Measurements from ENCODE around the gene MSTO1.
"Not testable (repeated sequence)": the region's sequence is repeated elsewhere in the genome, so short reads cannot be mapped to it uniquely, and the experiment has no call there.

The MSTO1 gene

DNA sequence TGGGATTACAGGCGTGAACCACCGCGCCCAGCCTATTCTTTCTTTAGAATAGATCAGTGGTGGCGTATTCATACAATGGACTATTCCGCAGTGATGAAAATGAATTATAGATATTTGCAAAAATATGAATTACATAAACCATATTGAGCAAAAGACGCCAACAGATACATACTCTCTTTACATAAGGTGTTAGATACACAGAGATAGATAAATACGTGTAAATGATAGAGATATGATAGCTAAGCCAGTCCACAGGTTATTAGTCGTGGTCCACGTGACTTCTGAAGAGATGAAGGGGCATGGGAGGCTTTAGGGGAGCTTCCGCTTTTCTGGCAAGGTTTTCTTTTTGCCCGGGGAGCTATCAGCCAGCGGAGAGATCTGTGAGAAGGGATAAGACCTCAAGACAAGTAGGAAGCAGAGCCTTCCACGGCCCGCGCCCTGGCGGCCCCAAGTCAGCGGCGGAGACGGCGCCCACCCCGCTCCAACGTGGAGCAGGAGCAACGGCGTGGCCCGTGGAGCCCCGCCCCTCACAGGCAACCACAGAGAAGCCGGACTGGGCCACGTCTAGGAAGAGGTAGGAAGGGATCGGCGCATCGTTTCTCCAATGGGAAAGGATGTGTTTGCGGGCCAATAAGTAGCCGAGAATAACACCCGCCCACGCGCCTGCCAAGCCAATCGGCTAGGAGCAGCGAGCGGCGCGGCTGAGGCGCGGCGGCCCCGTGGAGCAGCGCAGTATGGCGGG is at the start of gene MSTO1:
Gene MSTO1 (plus strand): TSS at position 704 of the 742 bp plus-strand sequence. CDS start 31 bp downstream, at position 735.
- H3K4me3 ChIP-seq (ENCODE audit: low read depth, low read length), result peak within 1 kb of the TSS; percentile 66
- POLR2A ChIA-PET, result no interaction called here
- CTCF ChIA-PET, result interaction anchor here (0.8 to 1.1 kb wide), 3 partner anchors 354 to 365 kb away, joined by 3 read pairs; partner anchors contain the start of gene ENTREP3
- DNase-seq (ENCODE audit: low read depth, low spot score), result peak; percentile 77
- TF ChIP-seq, protein P1, sequence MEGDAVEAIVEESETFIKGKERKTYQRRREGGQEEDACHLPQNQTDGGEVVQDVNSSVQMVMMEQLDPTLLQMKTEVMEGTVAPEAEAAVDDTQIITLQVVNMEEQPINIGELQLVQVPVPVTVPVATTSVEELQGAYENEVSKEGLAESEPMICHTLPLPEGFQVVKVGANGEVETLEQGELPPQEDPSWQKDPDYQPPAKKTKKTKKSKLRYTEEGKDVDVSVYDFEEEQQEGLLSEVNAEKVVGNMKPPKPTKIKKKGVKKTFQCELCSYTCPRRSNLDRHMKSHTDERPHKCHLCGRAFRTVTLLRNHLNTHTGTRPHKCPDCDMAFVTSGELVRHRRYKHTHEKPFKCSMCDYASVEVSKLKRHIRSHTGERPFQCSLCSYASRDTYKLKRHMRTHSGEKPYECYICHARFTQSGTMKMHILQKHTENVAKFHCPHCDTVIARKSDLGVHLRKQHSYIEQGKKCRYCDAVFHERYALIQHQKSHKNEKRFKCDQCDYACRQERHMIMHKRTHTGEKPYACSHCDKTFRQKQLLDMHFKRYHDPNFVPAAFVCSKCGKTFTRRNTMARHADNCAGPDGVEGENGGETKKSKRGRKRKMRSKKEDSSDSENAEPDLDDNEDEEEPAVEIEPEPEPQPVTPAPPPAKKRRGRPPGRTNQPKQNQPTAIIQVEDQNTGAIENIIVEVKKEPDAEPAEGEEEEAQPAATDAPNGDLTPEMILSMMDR (IDR thresholded peaks at IDR 0.05; ENCODE audit: insufficient read depth, low read length, missing control alignments), result no peak

DNA sequence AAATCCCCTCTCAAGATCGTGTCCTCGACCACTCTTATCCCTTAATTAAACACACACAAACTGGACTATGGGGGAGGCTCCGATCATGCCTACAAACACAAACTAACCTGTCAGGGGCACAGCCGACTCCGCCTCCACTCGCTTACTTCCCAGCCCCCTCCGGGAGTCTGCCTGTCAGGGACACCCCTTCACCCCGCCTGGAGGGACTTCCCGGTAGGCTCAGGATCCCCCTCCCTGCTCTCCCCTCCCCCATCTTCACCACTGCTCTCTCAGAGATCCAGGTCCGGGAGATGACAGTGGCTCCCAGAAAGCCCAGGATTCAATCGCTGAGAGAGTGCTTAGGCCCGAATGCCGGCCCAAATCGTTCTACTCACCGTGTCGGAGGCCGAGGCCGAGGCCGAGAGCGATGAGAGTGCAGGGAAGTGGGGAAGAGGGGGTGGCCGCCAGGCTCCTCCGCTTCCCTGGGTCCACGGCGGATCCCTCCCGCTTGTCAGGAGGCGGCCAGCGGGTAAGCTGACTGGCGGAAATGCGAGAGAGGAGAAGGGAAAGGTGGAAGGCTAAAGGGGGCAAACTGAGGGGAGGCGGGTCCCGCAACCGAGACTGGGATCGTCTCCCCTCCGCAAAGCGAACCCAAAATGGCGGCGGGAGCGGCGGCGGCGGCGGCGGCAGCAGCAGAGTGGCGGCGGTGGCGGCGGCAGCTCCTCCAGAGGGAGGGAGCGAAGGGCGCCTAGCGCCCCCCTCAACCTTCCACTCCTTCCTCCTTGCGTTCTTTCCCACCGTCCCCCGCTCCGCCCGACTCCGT is 48.0 kb upstream of the MSTO1 start:
- CTCF ChIA-PET; DNase-seq (ENCODE audit: low read depth, low spot score): not testable (repeated sequence)

DNA sequence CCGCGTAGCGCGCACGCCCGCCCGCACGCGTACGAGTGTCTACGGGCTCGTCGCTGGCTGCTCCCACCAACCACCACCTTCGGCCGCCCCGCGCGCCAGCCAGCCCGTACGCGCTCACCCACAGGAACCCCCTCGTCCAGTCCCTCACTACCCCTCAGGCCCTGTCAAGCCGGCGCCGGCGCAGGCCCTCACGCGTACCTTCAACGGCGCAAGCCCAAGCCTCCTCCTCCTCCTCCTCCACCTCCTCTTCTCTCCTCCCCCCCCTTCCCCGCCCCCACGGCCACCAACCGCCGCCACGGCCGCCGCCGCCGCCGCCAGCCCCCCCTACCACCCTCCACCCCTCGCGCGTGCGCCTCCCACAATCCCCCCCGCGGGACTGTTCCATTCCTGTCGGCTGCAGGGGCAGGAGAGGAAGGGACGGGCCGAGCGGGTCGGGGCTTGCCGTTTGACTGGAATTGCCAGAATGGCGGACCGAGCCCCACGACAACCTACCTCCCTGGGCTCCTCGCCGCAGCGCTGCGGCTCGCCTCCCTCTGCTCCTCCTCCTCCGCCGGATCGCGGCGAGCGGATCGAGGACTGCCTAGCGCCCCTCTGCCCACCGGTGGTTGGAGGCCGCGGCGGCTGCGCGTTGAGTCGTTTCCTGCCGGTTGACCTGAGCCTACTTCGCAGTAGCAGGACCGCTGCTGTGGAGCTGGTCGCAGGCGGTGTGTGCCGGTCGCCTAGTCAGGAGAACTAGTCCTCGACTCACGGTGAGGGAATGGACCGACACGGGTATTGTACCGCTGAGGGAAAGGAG is 47.2 kb upstream of the MSTO1 start, which contains the start of gene ASH1L:
Gene ASH1L (minus strand): TSS at position 223 of the 796 bp plus-strand sequence. CDS start 41,284 bp downstream, outside the sequence.
- H3K4me3 ChIP-seq (ENCODE audit: low read depth, low read length), result peak within 1 kb of the TSS; percentile 91
- ChIA-PET POLR2A (interaction anchor here (1.0 to 1.8 kb wide), 4 partner anchors 14 to 241 kb away, joined by 4 to 5 read pairs (median 5); no protein-coding TSS in a partner anchor), CTCF (interaction anchor here (1.7 kb wide), 1 partner anchor 312 kb away, joined by 4 read pairs; no protein-coding TSS in a partner anchor)
- DNase-seq (ENCODE audit: low read depth, low spot score), result peak; percentile 52
- TF ChIP-seq, protein P1 (IDR thresholded peaks at IDR 0.05; ENCODE audit: insufficient read depth, low read length, missing control alignments), result no peak

More for the DNA sequence above, 48.0 kb upstream of the MSTO1 start:
- peak overlapping the region; percentile 91 for H3K4me3 ChIP-seq (ENCODE audit: low read depth, low read length)
- POLR2A ChIA-PET, result interaction anchor here (1.8 kb wide), 1 partner anchor 240 kb away, joined by 5 read pairs; no protein-coding TSS in a partner anchor

DNA sequence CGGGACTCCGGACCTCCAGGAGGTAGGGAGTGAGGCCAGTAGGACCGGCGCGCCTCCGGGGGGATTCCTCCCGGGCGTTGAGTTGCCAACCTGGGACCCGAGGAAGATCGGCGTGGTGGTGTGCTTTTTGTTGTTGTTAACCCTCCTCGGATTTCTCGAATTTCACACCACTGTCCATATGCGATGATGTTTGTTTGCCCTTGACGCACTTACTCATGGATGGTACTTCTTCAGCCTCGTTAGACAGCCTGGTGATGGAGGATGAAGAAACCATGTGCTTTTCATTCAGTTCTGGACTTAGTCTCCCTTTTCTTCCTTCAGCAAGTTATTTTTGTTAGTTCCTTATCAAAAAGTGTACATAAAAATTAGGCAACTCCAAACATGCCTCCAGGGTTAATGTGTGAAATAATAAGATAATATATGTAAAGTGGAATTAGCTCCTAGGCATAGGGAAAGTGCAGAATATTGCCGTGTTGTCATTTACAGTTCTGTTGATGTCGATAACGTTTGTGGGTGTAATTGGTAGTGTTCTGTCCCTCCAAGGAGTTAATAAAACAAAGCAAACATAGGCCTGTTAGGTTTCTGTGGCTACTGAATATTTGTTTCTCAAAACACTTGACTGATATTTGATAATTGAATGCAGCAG is 46.5 kb upstream of the MSTO1 start:
- POLR2A ChIA-PET, result interaction anchor here (1.0 to 1.8 kb wide), 4 partner anchors 14 to 241 kb away, joined by 4 to 5 read pairs (median 5); no protein-coding TSS in a partner anchor
- CTCF ChIA-PET, result interaction anchor here (1.7 kb wide), 1 partner anchor 313 kb away, joined by 4 read pairs; no protein-coding TSS in a partner anchor
- H3K4me3 ChIP-seq (ENCODE audit: low read depth, low read length), result peak overlapping the region; percentile 91
- not testable (repeated sequence) for DNase-seq (ENCODE audit: low read depth, low spot score)

DNA sequence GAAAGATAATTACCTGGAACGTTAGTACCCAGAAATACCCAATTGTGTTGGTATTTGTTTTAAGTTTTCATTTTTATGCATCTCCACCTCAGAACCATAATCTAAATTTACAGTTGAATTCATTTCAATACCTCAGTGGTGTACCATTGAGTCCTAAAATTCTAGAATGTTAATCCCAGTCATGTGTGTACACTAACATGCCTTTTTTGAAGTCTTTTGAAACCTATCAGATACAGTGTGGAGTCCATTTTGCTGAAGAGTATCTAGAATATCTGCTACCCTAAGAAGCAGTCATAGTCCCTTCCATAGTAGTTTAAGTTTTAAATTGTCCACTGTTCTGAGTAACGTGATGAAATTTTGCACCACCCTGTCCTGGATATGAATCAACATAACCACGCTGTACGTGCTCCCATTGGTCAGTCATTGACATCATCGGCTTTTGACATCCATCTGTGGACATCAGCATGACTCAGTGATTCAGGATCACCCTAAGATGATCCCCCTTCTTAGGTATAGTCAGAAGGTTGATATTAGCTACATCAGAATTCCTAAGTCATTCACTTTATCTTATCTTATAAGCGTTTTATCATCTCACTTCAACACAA is 39.9 kb upstream of the MSTO1 start:
- ChIA-PET POLR2A (no interaction called here), CTCF (no interaction called here)
- TF ChIP-seq, protein P1 (IDR thresholded peaks at IDR 0.05; ENCODE audit: insufficient read depth, low read length, missing control alignments), result no peak
- no peak overlapping the region for H3K4me3 ChIP-seq (ENCODE audit: low read depth, low read length)
- no peak for DNase-seq (ENCODE audit: low read depth, low spot score)

DNA sequence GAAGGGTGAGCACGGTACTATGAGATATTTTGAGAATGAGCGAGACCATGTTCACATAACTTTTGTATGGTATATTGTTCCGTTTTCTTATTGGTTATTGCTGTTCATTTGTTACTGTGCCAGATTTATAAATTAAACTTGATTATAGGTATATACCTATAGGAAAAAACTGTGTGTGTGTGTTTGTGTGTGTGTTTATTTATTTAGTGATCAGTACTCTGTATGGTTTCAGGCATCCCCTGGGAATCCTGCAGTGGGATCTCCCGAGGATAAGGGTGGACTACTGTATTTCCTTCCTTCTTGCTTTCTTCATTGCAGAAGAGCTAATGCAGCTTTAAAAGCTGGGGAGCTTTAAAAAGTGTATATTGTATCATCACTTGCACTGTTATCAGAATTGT is 39.4 kb upstream of the MSTO1 start:
- CTCF ChIA-PET, result interaction anchor here (1.2 kb wide), 1 partner anchor 320 kb away, joined by 8 read pairs; no protein-coding TSS in a partner anchor

More for the DNA sequence above, 39.4 kb upstream of the MSTO1 start:
- POLR2A ChIA-PET, result no interaction called here
- TF ChIP-seq, protein P1 (IDR thresholded peaks at IDR 0.05; ENCODE audit: insufficient read depth, low read length, missing control alignments), result no peak
- no peak for DNase-seq (ENCODE audit: low read depth, low spot score)
- H3K4me3 ChIP-seq (ENCODE audit: low read depth, low read length), result no peak overlapping the region
